OCI-LY3 (cell line): Measurements from ENCODE around the gene UBE2A.
A peak's percentile ranks its signal among the peaks of the same experiment; 100 is the strongest.

Source experiments
- H2AFZ ChIP-seq: fragments of 200-600, 300-600 bp; shearing (Covaris generic); 2 replicates; pipeline ENCODE4 v1.6.0; 2014; ENCODE audit warnings: antibody characterized with exemption, low read depth, low read length
- H3K27ac ChIP-seq: fragments of 200-600, 300-600 bp; sonication (generic); 2 replicates; pipeline ENCODE4 v1.5.1; 2014; ENCODE audit warnings: mild to moderate bottlenecking, low read length, moderate library complexity, mixed read lengths
- H3K27me3 ChIP-seq: fragments of 200-600, 300-600 bp; sonication (generic); 2 replicates; pipeline ENCODE4 v1.6.1; 2014; ENCODE audit warnings: low read depth, low read length, mixed read lengths
- H3K36me3 ChIP-seq: fragments of 200-600, 300-600 bp; sonication (generic); replicated peaks from 2 replicates; pipeline ENCODE3; 2014; ENCODE audit warnings: low read depth, low read length, mixed read lengths
- H3K4me1 ChIP-seq: fragments of 300-600, 200-600 bp; sonication (generic); 2 replicates; pipeline ENCODE4 v1.6.1; 2014; ENCODE audit warnings: low read length, mixed read lengths
- H3K4me2 ChIP-seq: fragments of 200-600, 300-600 bp; sonication (generic); 2 replicates; pipeline ENCODE4 v1.6.1; 2014; ENCODE audit warnings: low read length, mixed read lengths
- H3K4me3 ChIP-seq: fragments of 300-600, 200-600 bp; sonication (generic); 2 replicates; pipeline ENCODE4 v1.5.1; 2014; ENCODE audit warnings: antibody characterized with exemption, mild to moderate bottlenecking, low read length, moderate library complexity
- H3K79me2 ChIP-seq: fragments of 300-600, 200-600 bp; shearing (Covaris generic); 2 replicates; pipeline ENCODE4 v1.6.1; 2014; ENCODE audit warnings: mild to moderate bottlenecking, low read length, mixed read lengths
- H3K9ac ChIP-seq: fragments of 300-600, 200-600 bp; shearing (Covaris generic); 2 replicates; pipeline ENCODE4 v1.6.0; 2014; ENCODE audit warnings: mild to moderate bottlenecking, low read length, moderate library complexity
- H3K9me3 ChIP-seq: fragments of 200-600, 300-600 bp; shearing (Covaris generic); 2 replicates; pipeline ENCODE4 v1.6.1; 2014; ENCODE audit warnings: low read length, mixed read lengths; ENCODE audit not compliant: insufficient read depth
- H4K20me1 ChIP-seq: fragments of 200-600, 300-600 bp; sonication (generic); 2 replicates; pipeline ENCODE4 v1.6.1; 2016; ENCODE audit warnings: low read length, mixed read lengths; ENCODE audit not compliant: insufficient read depth
- CTCF ChIP-seq: fragments of 200-600, 300-600 bp; sonication (generic); IDR thresholded peaks from 2 replicates; pipeline ENCODE4 v1.5.1; 2014; ENCODE audit warnings: antibody characterized with exemption, low read length, low read depth
- EZH2phosphoT487 ChIP-seq: fragments of 200-600 bp; shearing (Covaris generic); IDR thresholded peaks from 2 replicates; pipeline ENCODE4 v1.6.1; 2018; ENCODE audit warnings: antibody characterized with exemption, mixed run types, low read depth

Gene UBE2A

DNA sequence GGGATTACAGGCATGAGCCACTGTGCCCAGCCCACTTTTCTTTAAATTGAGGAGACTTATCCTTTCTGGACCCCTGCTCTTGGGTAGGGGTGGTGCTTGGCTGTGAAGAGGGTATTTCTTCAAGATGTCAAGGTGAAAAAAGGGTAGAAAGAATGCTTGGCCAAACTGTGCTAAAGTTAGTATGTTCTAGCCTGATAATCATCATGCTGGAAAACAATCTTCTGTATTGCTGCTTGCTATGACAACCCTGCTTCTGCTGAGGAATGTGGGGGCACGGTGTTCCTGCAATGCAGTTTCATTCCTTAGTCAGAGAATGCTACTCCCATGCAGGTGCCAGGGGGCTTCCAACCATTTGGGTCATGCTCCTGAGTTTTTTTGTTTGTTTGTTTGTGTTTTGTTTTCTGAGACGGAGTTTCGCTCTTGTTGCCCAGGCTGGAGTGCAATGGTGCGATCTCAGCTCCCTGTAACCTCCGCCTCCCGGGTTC is 4.0 kb upstream of the UBE2A start:
- TF ChIP-seq EZH2phosphoT487 (no peak), CTCF (no peak)
- H3K4me1 ChIP-seq: peaks cover 7% of the 10 kb centered on the region
- no peaks in the 10 kb centered on the region for H3K9me3 ChIP-seq
- no peaks in the 10 kb centered on the region for H3K27me3 ChIP-seq
- no peak overlapping the region for H2AFZ ChIP-seq
- H3K4me2 ChIP-seq: no peak overlapping the region
- peaks cover 10% of the 10 kb centered on the region for H3K79me2 ChIP-seq
- H4K20me1 ChIP-seq: no peaks in the 10 kb centered on the region
- no peaks in the 10 kb centered on the region for H3K36me3 ChIP-seq
- H3K4me3 ChIP-seq: no peak overlapping the region
- H3K9ac ChIP-seq: no peak overlapping the region
- H3K27ac ChIP-seq: no peak overlapping the region

DNA sequence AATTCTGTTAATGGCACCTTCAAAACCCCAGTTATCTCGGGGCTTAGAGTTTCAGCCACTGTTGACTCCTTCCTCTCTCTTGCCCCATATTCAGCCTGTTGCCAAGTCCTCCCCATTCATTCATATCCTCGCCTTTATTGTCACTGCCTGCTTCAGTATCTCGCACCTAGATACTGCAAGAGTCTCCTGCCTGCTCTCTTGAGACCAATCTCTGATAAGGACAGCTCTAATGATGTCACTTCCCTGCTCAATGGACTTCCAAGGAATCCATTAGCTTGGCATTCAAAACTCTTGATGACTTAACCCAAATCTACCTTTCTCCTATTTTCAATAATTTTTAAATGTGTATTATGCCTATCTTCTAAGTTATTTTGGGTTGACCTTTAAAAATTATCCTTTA is 1.1 kb upstream of the UBE2A start:
- Histone ChIP-seq H4K20me1 (peaks cover 4% of the 10 kb centered on the region; the same call in 1 of the 2 replicates), H3K79me2 (peaks cover 23% of the 10 kb centered on the region), H3K9ac (peak overlapping the region; percentile 88; the same call in 1 of the 2 replicates), H3K27me3 (no peaks in the 10 kb centered on the region), H3K4me3 (peak overlapping the region; percentile 90), H3K9me3 (no peaks in the 10 kb centered on the region), H3K4me2 (peak overlapping the region; percentile 79), H2AFZ (no peak overlapping the region), H3K4me1 (peaks cover 18% of the 10 kb centered on the region), H3K27ac (no peak overlapping the region), H3K36me3 (peaks cover 4% of the 10 kb centered on the region)
- TF ChIP-seq EZH2phosphoT487 (no peak), CTCF (no peak)

- Histone ChIP-seq H3K9me3 (no peaks in the 10 kb centered on the region), H3K9ac (peak overlapping the region; percentile 88), H3K4me1 (peaks cover 25% of the 10 kb centered on the region), H3K4me2 (peak overlapping the region; percentile 79), H3K4me3 (peak overlapping the region; percentile 90), H2AFZ (peak overlapping the region; percentile 100), H3K27ac (peak overlapping the region; percentile 45), H3K79me2 (peaks cover 23% of the 10 kb centered on the region), H3K27me3 (no peaks in the 10 kb centered on the region), H3K36me3 (peaks cover 4% of the 10 kb centered on the region), H4K20me1 (peaks cover 4% of the 10 kb centered on the region; the same call in 1 of the 2 replicates)
- TF ChIP-seq EZH2phosphoT487 (no peak), CTCF (no peak)
Measured at GRCh38 chrX:119573840-119574393, 446 bp upstream of the UBE2A start.

- H3K4me3 ChIP-seq: no peak overlapping the region
- peak overlapping the region; percentile 21 for H3K4me2 ChIP-seq
- H3K79me2 ChIP-seq: peaks cover 22% of the 10 kb centered on the region
- peaks cover 11% of the 10 kb centered on the region for H3K36me3 ChIP-seq
- H2AFZ ChIP-seq: no peak overlapping the region
- TF ChIP-seq EZH2phosphoT487: no peak
- TF ChIP-seq CTCF: no peak
- no peaks in the 10 kb centered on the region for H3K9me3 ChIP-seq
- no peak overlapping the region for H3K9ac ChIP-seq
- H3K27me3 ChIP-seq: no peaks in the 10 kb centered on the region
- peaks cover 11% of the 10 kb centered on the region for H4K20me1 ChIP-seq
- H3K4me1 ChIP-seq: peaks cover 42% of the 10 kb centered on the region
- peak overlapping the region; percentile 77 for H3K27ac ChIP-seq
Measured at GRCh38 chrX:119579414-119579813, 5.1 kb downstream of the UBE2A start.
